Loucy (cell line): ENCODE data around the gene POU5F1.

ENCODE experiments used
- H2AFZ ChIP-seq: fragments of 200-600 bp; sonication (generic); 2 replicates; pipeline ENCODE4 v1.6.0; 2016; ENCODE audit warnings: antibody characterized with exemption, mild to moderate bottlenecking, low read length, moderate library complexity
- H3F3A ChIP-seq: fragments of 200-600 bp; 2 replicates; pipeline ENCODE4 v1.6.0; 2016; ENCODE audit warnings: antibody characterized with exemption, low read depth, mild to moderate bottlenecking
- H3K27me3 ChIP-seq: fragments of 200-600 bp; sonication (generic); 2 replicates; pipeline ENCODE4 v1.6.1; 2014; ENCODE audit warnings: low read length, mild to moderate bottlenecking; ENCODE audit not compliant: insufficient read depth, poor library complexity, severe bottlenecking
- H3K36me3 ChIP-seq: fragments of 200-600 bp; sonication (generic); 2 replicates; pipeline ENCODE4 v1.6.1; 2016; ENCODE audit warnings: low read length; ENCODE audit not compliant: insufficient read depth
- H3K4me1 ChIP-seq: fragments of 200-600 bp; sonication (generic); 2 replicates; pipeline ENCODE4 v1.5.1; 2014; ENCODE audit warnings: low read length, mild to moderate bottlenecking; ENCODE audit not compliant: insufficient read depth, poor library complexity, severe bottlenecking
- H3K4me2 ChIP-seq: fragments of 200-600 bp; sonication (generic); 2 replicates; pipeline ENCODE4 v1.6.0; 2014; ENCODE audit warnings: antibody characterized with exemption, low read length, low read depth, mild to moderate bottlenecking; ENCODE audit not compliant: poor library complexity, severe bottlenecking
- H3K4me3 ChIP-seq: fragments of 200-600 bp; sonication (generic); 2 replicates; pipeline ENCODE4 v1.5.1; 2014; ENCODE audit warnings: low read length, mild to moderate bottlenecking, mixed read lengths; ENCODE audit not compliant: poor library complexity, severe bottlenecking
- H3K79me2 ChIP-seq: fragments of 200-600 bp; sonication (generic); 2 replicates; pipeline ENCODE4 v1.6.1; 2014; ENCODE audit warnings: low read length; ENCODE audit not compliant: insufficient read depth
- H3K9ac ChIP-seq: fragments of 200-600 bp; sonication (generic); 2 replicates; pipeline ENCODE4 v1.6.0; 2014; ENCODE audit warnings: mild to moderate bottlenecking, low read depth, low read length, moderate library complexity; ENCODE audit not compliant: poor library complexity, severe bottlenecking
- H3K9me2 ChIP-seq: fragments of 200-600 bp; sonication (generic); replicated peaks from 2 replicates; pipeline ENCODE4 v1.6.1; 2016; ENCODE audit warnings: low read depth, low read length, mixed read lengths
- H3K9me3 ChIP-seq: fragments of 200-600 bp; sonication (generic); 2 replicates; pipeline ENCODE4 v1.6.1; 2014; ENCODE audit warnings: mild to moderate bottlenecking, antibody characterized with exemption, low read length, low read depth; ENCODE audit not compliant: insufficient read depth
- H4K20me1 ChIP-seq: fragments of 200-600 bp; sonication (generic); 2 replicates; pipeline ENCODE4 v1.6.0; 2014; ENCODE audit warnings: antibody characterized with exemption, low read length, mild to moderate bottlenecking; ENCODE audit not compliant: insufficient read depth, poor library complexity, severe bottlenecking
- CTCF ChIP-seq: fragments of 200-600 bp; sonication (generic); conservative IDR thresholded peaks from 2 replicates; pipeline ENCODE4 v1.5.1; 2014; ENCODE audit warnings: mild to moderate bottlenecking, antibody characterized with exemption, low read length
- EZH2phosphoT487 ChIP-seq: fragments of 200-600 bp; IDR thresholded peaks from 2 replicates; pipeline ENCODE4 v1.6.1; 2018; ENCODE audit warnings: antibody characterized with exemption, mild to moderate bottlenecking, moderate library complexity, borderline replicate concordance

POU5F1 gene

DNA sequence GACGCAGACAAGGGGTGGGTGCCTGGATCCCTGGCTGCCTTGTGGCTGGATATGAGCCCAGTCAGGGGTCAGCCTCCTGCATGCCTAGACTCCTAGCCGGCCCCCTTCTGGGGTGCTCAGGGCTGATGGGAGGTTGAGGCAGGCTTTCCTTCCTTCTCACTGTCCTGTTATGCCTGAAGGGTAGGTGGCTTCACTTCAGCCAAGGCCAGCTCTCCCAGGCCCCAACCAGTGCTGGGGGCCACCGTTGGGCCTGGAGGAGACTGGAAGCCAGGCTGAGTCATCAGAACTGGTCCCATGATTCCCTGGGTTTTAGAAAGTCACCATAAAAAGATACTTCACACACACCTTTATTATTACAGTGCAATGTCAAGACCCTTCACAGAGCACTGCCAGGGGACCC, 2.9 kb upstream of the POU5F1 start:
- TF ChIP-seq EZH2phosphoT487 (no peak), CTCF (no peak)
- Histone ChIP-seq H3F3A (no peaks in the 10 kb centered on the region), H3K27me3 (no peaks in the 10 kb centered on the region), H3K36me3 (no peaks in the 10 kb centered on the region), H3K4me3 (no peak overlapping the region), H3K9ac (no peak overlapping the region), H4K20me1 (no peaks in the 10 kb centered on the region), H3K4me2 (no peak overlapping the region), H3K4me1 (no peaks in the 10 kb centered on the region), H2AFZ (no peak overlapping the region), H3K9me3 (no peaks in the 10 kb centered on the region), H3K9me2 (no peaks in the 10 kb centered on the region), H3K79me2 (no peaks in the 10 kb centered on the region)

- no peak overlapping the region for H3K4me2 ChIP-seq
- TF ChIP-seq CTCF (no peak), EZH2phosphoT487 (no peak)
- no peaks in the 10 kb centered on the region for H3K4me1 ChIP-seq
- H3K9ac ChIP-seq, result no peak overlapping the region
- H3K36me3 ChIP-seq, result no peaks in the 10 kb centered on the region
- H4K20me1 ChIP-seq, result no peaks in the 10 kb centered on the region
- no peaks in the 10 kb centered on the region for H3K27me3 ChIP-seq
- no peaks in the 10 kb centered on the region for H3K9me3 ChIP-seq
- H2AFZ ChIP-seq, result no peak overlapping the region
- H3K4me3 ChIP-seq, result no peak overlapping the region
- H3F3A ChIP-seq, result no peaks in the 10 kb centered on the region
- no peaks in the 10 kb centered on the region for H3K9me2 ChIP-seq
- H3K79me2 ChIP-seq, result no peaks in the 10 kb centered on the region
Observed at GRCh38 chr6:31172973-31173384, 2.5 kb upstream of the POU5F1 start.

- no peaks in the 10 kb centered on the region for H3K9me3 ChIP-seq
- H3K79me2 ChIP-seq, result no peaks in the 10 kb centered on the region
- no peak overlapping the region for H2AFZ ChIP-seq
- H3K4me2 ChIP-seq, result no peak overlapping the region
- no peaks in the 10 kb centered on the region for H3K4me1 ChIP-seq
- H3K9me2 ChIP-seq, result no peaks in the 10 kb centered on the region
- no peaks in the 10 kb centered on the region for H4K20me1 ChIP-seq
- no peak overlapping the region for H3K4me3 ChIP-seq
- no peaks in the 10 kb centered on the region for H3K27me3 ChIP-seq
- no peak overlapping the region for H3K9ac ChIP-seq
- H3K36me3 ChIP-seq, result no peaks in the 10 kb centered on the region
- TF ChIP-seq EZH2phosphoT487, result no peak
- no peak for TF ChIP-seq CTCF
- no peaks in the 10 kb centered on the region for H3F3A ChIP-seq
Observed at GRCh38 chr6:31171931-31172905, 1.7 kb upstream of the POU5F1 start.
